Activated CD8-positive, alpha-beta memory T cell treated with anti-CD3 and anti-CD28 coated beads, Interleukin-2, amount 50 U/mL, for 24 hours (primary cell): ENCODE data around the gene RHBDL1.

ENCODE experiments used
- DNase-seq: peaks from one replicate; pipeline ENCODE4 v3.0.0-alpha.2; 2020; ENCODE audit errors: extremely low read depth

RHBDL1 gene

DNA sequence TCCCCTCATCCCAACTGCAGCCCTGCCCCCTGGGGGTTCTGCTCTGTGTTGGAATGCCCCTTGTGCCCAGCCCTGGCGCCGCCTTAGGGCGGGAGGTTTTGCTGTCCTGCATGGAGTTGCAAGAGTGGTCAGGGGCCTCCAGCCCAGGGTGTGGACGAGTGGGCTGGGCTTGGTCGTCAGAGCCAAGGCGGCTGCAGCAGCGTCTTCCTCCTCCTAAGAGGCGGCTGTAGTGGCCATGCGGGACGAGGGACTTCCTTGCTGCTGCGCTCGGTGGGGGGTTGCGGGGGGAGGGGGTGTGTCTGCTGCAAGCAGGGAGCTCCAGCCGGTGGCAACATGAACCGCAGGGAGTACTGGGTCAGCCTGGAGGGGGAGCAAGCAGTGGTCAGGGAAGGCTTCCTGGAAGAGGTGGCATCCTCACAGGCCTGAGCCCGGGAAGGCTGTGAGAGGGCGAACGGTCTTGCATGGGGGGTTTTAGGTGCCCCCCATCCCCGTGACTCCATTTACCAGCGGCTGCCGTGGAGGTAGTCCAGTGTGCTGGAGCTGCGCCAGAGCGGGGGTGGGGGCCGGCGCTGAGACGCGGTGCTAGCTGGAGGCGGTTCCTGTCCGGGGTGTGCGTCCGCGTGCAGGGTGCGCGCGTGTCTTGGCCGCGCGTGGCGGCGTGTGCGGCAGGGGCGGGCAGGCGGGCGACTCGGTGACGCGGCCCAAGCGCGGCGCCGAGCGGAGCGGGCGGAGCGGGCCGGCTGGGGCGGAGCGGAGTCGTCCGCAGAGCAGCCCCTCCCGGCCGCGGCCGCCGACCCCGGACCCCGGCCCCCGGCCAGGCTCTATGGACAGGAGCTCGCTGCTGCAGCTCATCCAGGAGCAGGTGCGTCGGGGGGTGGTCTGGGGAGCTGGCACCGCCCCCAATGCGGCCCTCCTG lies at the start of gene RHBDL1:
Gene RHBDL1 (plus strand): TSS at position 704 of the 916 bp plus-strand sequence. CDS start 120 bp downstream, at position 824.
- no peak for DNase-seq

DNA sequence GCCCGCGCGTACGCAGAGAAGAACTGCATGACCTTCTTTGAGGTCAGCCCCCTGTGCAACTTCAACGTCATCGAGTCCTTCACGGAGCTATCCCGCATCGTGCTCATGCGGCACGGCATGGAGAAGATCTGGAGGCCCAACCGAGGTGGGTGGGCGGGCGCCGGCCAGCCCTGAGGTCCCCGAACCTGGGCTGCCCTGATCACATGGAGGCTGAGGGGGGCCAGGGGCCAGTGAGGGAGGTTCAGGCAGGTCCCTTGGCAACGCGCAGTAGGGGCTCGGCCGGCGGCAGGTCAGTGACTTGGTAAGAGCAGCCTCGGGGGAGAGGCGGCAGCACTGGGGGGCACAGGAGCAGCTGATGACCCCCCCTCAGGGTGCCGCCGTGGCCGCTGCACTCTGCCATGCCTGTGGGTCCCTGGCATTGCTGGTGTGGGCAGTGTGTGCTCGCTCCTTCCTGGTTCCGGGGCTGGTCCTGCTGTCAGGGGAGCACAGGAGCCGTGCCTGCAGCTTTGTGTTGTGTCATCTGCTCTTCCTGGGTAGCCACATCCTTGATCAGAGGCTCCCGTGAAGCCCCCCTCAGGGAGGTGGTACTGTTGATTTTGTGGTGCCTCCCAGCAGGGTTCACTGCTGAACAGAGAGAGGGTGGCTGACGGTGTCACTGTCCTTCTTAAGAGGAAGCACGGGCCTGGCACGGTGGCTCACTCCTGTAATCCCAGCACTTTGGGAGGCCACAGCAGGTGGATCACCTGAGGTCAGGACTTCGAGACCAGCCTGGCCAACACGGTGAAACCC lies 49.3 kb upstream of the RHBDL1 start:
- no peak for DNase-seq

DNA sequence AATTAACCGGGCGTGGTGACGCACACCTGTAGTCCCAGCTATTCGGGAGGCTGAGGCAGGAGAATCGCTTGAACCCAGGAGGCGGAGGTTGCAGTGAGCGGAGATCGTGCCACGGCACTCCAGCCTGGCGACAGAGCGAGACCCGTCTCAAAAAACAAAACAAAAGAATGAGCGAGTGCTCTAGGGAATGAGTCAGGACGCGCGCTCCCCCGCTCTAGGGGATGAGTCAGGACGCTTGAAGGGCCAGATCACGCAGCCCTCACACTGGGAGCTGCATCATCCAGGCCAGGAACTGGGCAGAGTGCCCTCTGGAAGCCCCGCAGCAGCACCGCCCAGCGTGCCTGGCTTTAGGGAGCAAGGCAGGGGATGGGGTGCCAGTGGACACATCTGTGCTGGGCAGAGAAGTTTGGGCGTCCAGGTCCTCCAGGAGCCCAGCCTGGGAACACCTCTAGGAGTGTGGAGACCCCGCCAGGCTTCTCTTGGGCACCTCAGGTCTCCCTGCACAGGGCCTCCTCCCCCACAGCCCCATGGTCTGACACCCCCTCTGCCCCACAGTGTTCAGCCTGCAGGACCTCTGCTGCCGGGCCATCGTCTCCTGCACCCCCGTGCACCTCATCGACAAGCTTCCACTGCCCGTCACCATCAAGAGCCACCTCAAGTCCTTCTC lies 48.6 kb upstream of the RHBDL1 start:
- no peak for DNase-seq

GRCh38 chr16:627454-628239 lies 47.8 kb upstream of the RHBDL1 start:
- DNase-seq = no peak

DNA sequence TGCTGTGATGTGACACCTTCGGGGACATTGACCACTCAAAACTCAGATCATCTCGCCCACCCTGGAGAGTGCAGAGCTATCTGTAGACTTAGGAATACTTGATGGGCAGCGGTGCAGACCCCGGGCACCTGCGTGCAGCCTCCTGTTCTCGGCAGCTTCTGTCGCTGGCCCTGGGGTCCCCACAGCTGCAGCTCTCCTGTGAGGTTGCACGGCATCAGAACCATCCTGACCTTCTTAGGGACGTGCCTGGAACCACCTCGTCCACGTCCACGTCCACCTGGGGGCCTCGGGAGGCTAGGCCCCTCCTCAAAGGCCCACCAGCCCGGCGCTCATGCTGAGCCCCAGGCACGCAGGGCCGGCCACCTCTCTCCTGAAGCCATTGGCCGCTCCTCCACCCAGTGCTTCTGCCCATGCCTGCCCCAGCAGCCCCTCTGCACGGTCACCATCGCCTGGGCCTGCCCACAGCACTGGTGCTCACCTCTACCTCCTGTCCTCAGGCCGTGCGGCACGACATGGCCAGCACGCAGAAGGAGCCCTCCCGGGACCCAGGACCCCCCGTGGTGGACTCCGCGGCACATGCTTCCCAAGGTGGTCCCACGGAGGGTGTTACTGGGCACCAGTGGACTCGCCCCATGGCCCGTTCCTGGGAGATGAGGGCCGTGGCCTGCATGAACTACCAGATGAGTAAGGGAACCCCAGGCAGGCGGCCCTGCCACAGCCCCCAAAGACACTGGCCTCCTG lies 47.0 kb upstream of the RHBDL1 start:
- no peak for DNase-seq

DNA sequence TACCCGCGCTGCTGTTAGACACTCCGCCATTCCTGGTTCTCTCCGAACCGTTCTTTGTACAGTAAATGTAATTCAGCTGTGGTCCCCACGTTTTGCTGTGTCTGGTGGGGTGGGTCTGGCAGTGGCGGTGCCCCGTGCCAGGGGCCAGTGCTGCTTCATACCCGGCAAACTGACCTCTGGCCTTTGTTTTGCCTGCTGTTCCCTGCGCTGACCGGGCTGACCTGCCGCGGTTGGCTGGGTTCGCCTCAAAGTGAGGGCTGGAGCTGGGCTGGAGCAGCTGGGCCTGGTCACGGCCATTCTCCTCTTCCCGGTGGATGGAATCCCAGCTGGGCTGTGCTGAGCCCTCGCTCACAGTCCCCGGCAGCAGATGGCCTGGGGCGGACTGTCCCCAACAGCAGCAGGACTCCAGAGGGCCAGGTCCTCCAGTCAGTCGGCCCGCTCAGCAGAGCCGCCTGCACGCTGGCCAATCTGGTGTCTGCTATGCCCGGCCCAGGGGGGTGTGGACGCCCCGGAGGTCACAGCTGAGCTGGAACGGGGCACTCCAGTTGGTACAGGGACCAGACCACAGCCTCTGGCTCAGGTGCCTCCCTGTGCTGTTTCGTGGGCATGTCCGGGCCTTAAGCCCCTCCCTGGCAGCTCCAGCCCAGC lies 46.2 kb upstream of the RHBDL1 start:
- DNase-seq = no peak

GRCh38 chr16:629833-630248 lies 45.6 kb upstream of the RHBDL1 start:
- DNase-seq = no peak

DNA sequence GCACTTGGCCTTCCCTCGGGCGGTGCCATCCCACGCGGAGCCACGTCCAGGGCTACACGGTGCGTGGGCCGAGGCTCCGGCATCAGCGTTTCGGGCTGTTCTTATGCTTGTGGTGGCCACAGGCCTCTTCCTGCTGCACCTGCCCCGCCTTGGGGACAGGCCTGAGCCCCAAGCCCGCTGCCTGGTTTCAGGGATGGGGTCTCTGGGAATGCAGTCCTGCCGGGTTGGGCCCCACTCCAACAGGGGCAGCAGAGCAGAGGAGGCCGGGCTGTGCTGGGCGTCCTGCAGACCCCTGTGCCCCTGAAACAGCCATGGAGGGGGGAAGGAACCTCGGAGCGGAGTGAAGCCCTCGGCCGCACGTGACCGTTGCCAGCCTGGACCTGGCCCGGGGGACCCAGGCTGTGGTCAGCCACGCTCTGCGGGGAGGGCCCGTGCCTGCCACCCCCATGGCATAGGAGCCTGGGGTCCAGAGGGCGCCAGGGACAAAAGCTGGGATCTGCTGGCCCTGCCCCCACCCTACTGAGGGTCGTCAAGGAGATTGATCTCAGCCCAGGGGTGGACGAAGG lies 45.1 kb upstream of the RHBDL1 start:
- no peak for DNase-seq

- no peak for DNase-seq
Observed at GRCh38 chr16:630815-631405, 44.6 kb upstream of the RHBDL1 start, which contains the start of gene WFIKKN1. WFIKKN1 (plus strand) TSS chr16:630985; CDS start chr16:631254, 269 bp downstream.

DNA sequence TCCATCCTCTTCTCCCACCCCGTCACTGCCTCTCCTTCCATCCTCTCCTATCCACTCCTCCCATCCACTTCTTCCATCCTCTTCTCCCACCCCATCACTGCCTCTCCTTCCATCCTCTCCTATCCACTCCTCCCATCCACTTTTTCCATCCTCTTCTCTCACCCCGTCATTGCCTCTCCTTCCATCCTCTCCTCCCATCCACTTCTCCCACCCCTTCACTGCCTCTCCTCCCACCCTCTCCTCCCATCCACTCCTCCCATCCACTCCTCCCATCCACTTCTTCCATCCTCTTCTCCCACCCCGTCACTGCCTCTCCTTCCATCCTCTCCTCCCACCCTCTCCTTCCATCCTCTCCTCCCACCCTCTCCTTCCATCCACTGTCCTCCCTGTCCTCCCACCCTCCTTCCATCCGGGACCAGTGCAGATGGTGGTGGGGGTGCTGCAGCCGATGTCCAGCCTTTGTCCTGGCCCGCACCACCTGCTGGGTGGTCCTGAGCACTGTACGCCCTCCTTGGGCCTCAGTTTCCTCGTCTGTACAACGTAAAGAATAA lies 43.6 kb upstream of the RHBDL1 start:
- no peak for DNase-seq

GRCh38 chr16:632486-633335 lies 42.8 kb upstream of the RHBDL1 start:
- no peak for DNase-seq

GRCh38 chr16:633336-634050 lies 42.0 kb upstream of the RHBDL1 start:
- DNase-seq = no peak

DNA sequence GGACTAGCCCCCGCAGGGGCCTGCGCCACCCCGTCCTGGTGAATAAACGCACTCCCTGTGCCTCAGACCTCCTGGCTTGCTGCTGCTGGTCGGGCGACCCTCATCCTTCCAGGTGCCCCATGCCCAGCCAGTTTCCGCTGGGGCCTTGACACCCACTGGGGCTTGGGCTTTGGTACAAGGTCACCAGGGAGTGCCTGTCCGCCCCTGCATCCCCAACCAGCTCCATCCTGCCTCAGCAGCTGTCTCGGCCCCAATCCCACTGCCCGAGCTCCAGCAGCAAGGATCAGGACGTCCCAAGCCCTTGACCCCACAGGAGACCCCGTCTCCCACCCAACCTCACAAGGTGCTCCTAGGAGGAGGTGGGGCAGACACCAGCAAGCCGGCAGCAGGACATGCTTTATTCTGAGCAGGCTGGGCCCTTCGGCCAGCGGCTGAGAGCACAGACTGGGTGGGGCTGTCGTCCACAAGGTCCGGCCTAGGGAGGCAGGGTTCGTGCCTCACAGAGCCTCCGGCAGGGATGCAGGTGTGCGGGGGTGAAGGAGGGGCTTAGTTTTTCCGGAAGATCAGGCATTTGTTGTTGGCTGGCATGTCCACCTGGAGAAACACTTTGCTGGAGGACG lies 41.3 kb upstream of the RHBDL1 start:
- no peak for DNase-seq

GRCh38 chr16:634996-635395 lies 40.5 kb upstream of the RHBDL1 start:
- no peak for DNase-seq

DNA sequence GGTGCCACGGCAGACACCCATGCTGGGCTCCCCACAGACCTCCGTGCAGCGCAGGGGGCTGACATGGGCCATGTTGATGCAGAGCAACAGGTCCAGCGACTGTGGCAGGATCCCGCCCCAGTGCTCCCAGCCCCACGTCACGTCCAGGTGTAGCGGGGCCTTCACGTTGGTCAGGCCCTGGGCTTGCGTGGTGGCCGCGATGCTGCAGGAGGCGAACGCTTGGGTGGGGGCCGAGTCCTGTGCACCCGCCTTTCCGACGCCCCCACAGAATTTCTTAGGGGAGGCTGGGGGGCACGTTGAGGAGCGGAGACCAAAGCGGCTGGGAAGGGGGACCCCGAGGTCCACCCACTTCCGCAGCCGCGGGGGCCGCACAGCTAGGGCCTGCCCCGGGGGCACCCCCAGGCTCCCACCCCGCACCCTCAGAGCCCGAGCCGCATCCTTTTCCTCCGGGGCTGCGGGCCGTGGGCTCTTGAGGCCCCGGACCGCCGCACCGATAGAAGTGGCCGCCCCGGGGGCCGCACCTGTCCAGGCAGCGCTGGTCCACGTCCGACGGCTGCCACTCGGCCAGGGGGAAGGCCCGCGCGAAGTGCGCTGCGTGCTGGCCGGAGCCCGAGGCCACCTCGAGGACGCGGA lies 39.8 kb upstream of the RHBDL1 start:
- DNase-seq = no peak
